ENCODE results near the gene MAPK14.
"Not testable (repeated sequence)": the region's sequence is repeated elsewhere in the genome, so short reads cannot be mapped to it uniquely, and the experiment has no call there.

MAPK14 gene

DNA sequence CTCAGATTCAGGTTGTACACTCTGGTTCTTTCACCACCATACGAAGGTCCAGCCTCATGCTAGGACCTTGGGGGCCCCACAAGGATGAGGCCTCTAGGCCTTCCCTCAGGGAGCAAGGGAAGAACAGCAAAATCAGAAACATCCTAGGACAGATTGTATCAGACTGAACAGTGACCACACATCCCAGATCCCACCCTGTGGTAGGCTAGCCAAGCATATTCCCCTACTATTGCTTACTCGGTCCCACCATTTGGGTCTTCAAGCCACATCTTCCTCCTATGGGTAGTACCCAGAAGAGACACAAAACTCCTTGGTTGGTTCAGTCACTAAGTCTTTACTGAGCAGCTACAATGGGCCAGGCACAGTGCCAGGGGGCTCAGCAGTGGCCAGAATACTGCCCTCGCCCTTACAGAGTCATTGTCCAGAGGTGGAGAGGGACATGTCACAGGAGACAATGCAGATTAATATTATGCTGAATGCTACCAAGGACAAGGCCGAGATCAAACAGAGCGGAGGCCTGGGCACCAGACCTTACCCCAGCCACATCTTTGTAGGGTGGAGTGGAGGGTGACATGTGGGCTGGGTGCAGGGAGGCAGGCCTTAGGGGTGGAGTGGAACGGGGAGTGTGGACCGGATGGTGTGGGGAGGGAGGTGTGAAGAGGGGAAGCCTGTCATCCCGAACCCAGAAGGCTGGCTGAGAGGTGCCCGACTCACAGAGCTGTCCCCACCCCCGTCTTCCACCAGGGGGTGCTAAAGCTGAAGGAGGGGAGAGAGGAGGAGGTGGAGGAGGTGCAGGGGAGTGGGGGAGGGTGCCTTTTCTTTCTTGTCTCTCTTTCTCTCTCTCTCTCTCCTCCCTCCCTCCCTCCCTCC, 95.9 kb downstream of the MAPK14 start:
- peak; percentile 83 for DNase-seq (ENCODE audit: low spot score)

DNA sequence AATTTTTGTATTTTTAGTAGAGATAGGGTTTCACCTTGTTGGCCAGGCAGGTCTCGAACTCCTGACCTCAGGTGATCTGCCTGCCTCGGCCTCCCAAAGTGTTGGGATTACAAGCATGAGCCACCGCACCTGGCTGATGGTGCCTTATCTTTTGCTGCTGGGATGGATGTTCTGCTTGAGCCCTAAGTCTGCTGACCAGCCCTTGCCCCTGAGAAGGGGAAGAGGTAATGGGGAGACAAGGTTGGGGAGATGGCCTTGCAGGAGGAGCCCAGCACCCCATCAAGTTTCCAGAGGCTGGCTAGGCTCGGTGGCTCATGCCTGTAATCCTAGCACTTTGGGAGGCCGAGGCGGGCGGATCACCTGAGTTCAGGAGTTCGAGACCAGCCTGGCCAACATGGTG, 96.7 kb downstream of the MAPK14 start:
- DNase-seq (ENCODE audit: low spot score): not testable (repeated sequence)

GRCh38 chr6:36124881-36125280, 97.3 kb downstream of the MAPK14 start:
- DNase-seq (ENCODE audit: low spot score): no peak

- DNase-seq (ENCODE audit: low spot score): no peak
Measured at GRCh38 chr6:36125575-36125974, 98.0 kb downstream of the MAPK14 start.

GRCh38 chr6:36126121-36126520, 98.5 kb downstream of the MAPK14 start:
- DNase-seq (ENCODE audit: low spot score): no peak

DNA sequence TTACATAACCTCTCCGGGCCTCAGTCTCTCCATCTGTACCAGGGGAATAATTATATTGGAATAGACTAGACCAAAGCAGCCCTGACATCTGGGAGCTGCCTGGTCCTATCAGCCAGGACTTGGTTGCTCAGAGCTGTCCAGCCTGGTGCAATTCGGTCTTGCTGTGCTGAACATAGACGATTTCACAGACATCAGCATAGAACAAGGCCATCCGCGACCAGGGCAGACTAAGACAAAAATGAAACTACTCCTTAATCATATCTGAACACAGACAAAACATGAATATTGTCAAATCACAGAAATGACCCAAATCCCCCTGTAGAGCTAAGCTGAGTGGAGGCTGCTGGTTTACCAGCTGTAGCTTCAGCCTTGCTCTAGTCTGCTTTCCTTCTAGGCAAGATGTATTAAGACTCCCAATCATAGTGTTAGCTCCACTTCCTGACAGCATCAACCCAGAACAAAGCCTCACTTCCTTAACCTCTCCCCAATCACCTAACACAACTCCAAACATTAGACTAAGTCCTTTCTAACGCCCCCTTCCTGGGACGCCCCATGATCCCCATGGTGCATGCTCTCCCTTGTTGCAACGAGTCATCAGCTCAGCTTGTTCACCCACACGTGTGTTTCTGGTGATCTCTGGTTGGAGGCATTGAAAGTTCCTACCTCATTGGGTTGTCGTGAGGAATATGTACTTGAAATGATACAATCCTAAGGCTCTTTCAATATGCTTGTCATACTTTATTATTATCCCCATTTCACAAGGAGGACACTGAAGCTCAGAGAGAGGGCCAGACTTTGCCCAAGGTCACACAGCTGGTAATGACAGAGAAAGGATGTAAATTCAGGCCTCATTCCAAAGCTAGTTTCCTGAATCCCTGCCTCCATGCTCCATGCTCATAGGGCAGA, 99.2 kb downstream of the MAPK14 start:
- DNase-seq (ENCODE audit: low spot score): no peak

DNA sequence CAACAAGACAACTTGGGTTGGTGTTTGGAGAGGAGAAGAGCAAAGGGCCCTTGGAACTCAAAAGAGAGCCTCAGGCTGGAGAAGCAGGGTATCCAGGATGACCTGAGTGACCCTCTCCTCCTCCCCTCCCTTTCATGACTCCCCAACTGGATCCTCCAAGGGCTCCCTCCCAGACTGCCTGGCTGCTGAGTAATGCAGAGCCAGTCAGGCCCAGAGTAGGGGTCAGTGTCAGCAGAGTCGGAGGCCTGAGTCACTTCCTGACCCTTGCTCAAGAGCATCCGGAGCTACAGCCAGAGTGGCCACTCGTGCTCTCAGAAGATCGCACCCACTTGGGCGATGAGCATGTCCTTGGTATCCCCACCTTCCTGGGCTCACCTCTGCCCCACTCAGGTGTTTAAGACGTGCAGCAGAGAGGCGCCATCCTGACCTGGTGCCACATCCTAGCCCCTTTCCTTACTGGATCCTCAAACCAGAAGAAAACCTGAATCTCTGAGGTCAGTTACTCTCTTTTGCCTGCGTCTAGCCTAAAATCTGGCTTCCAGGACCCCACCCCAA, 99.9 kb downstream of the MAPK14 start:
- DNase-seq (ENCODE audit: low spot score): peak; percentile 93

DNA sequence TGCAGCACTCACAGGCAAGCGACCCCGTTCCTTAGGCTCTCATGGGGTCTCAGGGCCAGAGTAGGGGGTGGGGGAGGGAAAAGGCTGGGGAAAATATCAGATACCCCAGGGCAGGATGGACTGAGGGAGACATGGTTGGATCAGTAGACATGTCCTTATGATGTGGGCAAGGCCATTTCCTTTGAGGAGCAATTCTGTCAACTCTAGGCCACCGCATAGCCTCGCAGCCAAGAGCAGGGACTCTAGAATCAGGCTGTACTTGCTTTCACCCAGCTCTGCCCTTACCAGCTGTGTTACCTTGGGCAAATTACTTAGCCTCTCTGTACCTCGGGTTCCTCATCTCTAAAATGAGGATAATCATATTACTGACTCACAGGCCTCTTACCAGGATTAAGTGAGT, 100.5 kb downstream of the MAPK14 start:
- no peak for DNase-seq (ENCODE audit: low spot score)

- no peak for DNase-seq (ENCODE audit: low spot score)
Measured at GRCh38 chr6:36128793-36129192, 101.2 kb downstream of the MAPK14 start.

DNA sequence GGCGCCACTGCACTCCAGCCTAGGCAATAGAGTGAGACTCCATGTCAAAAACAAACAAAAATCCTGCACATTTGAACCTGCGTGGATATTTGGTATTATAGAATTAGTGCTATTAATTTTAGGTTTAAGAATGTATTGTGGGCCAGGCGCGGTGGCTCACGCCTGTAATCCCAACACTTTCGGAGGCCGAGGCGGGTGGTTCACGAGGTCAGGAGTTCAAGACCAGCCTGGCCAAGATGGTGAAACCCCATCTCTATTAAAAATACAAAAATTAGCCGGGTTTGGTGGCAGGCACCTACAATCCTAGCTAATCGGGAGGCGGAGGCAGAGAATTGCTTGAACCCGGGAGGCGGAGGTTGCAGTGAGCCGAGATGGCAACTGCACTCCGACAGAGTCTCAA, 101.7 kb downstream of the MAPK14 start:
- DNase-seq (ENCODE audit: low spot score): not testable (repeated sequence)

GRCh38 chr6:36129941-36130666, 102.5 kb downstream of the MAPK14 start, which contains the start of gene MAPK13:
MAPK13 (plus strand) TSS chr6:36130513; CDS start chr6:36130583, 70 bp downstream.
- DNase-seq (ENCODE audit: low spot score): no peak

- DNase-seq (ENCODE audit: low spot score): no peak
Measured at GRCh38 chr6:36130667-36131510, 103.3 kb downstream of the MAPK14 start.

DNA sequence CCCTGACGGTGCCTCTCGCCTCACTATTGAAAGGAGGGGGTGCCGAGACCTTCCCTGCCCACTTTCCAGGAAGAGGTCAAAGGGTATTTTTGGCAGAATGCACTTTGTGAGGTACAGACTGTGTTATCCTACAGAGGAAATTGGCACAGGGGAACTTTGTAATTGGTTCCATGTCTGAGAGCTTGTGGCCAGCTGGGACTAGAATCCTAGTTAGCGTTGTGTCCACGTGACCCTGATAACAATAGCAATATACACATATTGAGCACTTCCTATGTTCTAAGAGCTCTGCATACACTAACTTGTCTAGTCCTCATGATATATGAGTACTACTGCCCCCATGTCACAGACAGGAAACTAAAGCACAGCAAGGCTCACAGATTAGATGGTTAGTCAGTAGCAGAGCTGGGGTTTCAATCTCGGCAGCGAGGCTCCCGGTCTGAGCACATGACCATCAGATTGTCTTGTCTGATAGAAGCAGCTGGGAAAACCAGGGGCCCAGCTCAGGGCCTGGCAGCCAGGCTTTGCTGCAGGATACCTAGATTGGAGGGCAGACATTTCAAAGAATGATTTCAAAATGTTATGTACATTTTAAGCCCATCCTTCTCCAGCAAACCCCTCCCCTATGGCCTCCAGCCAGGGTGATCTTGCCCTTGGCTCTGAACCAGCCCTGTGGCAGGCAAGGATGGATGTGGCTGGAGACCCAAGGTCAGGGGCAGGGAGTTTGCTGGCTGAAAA, 104.1 kb downstream of the MAPK14 start:
- DNase-seq (ENCODE audit: low spot score): peak; percentile 77

- DNase-seq (ENCODE audit: low spot score): no peak
Measured at GRCh38 chr6:36132246-36132895, 104.8 kb downstream of the MAPK14 start.

DNA sequence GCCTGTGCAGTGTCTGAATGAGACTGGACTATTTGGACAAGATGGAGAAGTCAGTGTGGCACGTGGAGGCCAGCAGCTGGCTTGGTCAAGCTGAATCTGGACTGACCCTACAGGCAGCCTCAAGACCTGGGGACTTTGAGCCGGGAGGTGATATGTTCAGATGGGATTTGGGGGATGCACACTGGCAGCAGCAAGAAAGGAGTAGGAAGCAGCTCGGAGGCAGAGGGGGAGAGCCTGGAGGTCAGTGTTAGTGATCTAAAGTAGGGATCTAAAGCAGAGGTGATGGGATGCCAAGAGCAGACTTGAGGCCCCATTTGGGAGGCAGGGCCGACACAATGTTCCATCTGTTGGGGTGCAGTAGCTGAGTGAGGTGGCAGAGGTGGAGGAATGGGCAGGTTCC, 105.5 kb downstream of the MAPK14 start:
- no peak for DNase-seq (ENCODE audit: low spot score)

GRCh38 chr6:36133912-36134311, 106.3 kb downstream of the MAPK14 start:
- DNase-seq (ENCODE audit: low spot score): no peak

- no peak for DNase-seq (ENCODE audit: low spot score)
Measured at GRCh38 chr6:36135053-36135731, 107.6 kb downstream of the MAPK14 start.

DNA sequence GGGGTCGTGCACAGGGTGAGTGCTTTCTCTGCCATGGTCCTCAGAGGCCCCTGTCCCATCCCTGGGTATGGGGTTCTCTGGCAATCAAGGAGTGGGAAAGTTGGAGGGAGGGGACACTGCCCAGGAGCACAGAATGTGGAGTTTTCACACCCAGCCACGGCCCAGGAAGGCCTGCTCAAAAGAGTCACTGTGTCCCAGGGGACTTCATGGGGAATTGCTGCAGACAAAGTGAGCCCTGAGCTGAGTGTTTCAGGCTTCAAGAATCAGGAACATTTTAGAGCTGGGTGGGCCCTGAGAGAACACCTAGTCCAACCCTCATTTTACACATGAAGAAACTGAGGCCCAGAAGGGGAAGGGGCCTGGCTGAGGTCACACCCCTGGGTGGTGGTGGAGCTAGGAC, 108.4 kb downstream of the MAPK14 start:
- DNase-seq (ENCODE audit: low spot score): no peak

DNA sequence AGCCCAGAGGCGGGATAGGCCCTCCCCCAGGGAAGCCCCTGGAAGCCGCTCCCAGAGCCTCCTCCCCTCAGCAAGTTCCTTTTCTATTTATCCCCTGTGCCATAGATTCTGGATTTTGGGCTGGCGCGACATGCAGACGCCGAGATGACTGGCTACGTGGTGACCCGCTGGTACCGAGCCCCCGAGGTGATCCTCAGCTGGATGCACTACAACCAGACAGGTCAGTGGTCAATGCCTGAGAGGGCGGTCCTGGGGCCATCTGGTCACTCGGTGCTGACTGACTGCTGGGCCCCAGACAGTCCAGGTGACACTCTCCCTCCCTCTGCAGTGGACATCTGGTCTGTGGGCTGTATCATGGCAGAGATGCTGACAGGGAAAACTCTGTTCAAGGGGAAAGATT, 108.9 kb downstream of the MAPK14 start:
- DNase-seq (ENCODE audit: low spot score): no peak

All from hepatic stellate cell (primary cell).